GM21529 (cell line): ENCODE data around the gene ABHD17A.
A peak's percentile ranks its signal among the peaks of the same experiment; 100 is the strongest.

ENCODE experiments used
- ATAC-seq: cut with Tn5 transposase; IDR thresholded peaks from one replicate; pipeline ENCODE4 v1.9.1; 2021; ENCODE audit not compliant: unreplicated experiment

The ABHD17A gene

DNA sequence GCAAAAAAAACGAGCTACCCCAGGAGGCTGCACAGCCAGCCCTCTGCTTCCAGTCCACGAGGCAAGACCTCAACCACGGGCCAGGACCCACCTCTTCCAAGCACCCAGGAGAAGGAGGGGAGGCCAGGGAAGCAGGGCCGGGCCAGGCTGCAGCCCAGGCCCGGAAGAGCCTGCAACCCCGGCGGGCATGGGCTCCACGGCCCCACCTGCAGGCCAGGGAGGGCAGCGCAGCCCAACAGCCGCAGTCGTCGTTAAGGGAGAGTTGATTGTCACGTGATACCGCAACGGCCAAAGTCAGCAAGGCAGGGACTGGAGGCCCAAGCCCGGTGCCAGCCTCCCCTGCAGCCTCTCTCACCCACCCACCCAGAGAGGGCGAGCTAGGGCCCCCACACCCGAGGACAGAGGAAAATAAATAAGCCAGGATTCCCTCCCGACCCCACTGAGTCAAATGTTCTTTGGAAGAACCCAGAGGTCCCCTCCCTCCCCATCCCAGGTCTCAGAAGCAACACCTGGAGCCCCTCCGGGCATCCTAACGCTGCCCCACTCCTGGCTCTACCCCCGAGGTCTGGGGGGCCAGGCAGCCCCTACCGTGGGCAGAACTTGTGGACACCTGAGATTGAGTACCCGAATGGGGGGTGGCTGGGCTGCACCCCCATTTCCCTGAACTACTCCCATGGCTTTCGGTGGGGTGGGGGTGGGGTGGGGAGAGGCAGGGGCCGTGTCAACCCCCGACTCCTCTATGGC is 31.8 kb downstream of the ABHD17A start:
- ATAC-seq = no peak

DNA sequence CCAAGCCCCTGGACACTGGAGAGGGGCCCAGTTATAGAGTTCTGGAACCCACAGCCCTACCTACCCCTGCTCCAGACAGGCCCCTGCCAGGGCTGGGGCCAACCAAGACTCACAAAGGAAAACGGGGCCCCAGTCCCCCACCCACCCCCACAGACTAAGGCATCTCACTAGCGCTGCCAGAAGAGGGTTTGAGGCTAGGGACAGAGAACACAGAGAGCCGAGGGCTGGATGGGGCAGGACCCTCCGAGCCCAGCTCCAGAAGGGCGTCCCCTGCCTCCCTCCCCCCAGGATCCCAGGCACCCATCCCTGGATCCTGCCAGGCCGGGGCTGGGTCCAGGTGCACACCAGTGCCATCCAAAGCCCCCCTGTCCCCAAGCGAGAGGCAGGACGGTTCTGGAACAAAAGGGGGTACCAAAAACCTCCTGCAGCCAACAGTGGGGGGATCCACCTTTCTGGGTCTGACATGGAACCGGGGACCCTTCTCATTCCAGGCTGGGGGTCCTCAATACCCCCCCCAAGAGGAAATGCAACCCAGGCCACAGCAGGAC is 32.6 kb downstream of the ABHD17A start:
- ATAC-seq = no peak

- no peak for ATAC-seq
Measured at GRCh38 chr19:1851654-1852580, 33.4 kb downstream of the ABHD17A start.

DNA sequence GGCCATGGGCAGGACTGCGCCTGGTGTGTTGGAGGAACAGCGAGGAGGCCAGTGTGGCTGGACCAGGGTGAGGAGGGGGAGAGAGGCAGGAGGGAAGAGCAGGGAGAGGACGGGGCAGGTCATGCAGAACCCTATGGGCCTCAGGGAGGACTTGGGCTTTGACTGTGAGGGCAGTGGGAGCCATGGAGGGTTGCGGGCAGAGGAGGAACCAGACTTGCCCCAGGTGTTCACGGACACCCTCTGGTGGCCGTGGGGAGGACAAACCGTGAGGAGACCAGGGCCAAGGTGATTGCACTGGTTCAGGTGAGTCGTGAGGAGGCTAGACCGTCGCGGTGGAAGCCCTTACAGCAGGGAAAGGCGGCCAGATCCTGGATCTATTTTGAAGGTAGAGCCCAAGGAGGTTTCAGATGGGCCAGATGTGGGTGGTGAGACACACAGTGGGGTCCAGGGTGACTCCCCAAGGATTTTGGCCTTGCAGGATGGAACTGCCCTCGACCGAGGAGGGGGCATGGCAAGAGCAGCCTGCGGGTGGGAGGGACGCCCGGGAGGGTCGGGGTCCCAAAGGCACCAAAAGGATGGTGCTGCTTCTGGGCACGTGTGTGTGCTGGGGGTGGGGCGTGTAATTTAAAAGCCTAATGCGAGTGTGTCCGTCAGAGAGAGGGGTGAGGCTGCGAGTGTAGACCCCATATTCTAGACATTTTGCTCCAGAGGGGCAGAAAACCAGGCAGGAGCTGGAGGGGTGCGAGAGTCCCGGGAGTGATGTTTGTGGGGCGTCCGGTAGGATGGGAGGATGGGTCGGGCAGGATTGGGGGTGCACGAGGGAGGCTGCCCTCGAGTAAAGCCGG is 34.3 kb downstream of the ABHD17A start:
- ATAC-seq = no peak

- ATAC-seq = no peak
Measured at GRCh38 chr19:1849886-1850398, 35.4 kb downstream of the ABHD17A start.

GRCh38 chr19:1849132-1849474 is 36.2 kb downstream of the ABHD17A start:
- no peak for ATAC-seq

GRCh38 chr19:1848399-1849131 is 36.7 kb downstream of the ABHD17A start, which contains the start of gene REXO1:
REXO1 (minus strand) TSS chr19:1848483; CDS start chr19:1848358, 125 bp downstream.
- peak; percentile 56 for ATAC-seq

DNA sequence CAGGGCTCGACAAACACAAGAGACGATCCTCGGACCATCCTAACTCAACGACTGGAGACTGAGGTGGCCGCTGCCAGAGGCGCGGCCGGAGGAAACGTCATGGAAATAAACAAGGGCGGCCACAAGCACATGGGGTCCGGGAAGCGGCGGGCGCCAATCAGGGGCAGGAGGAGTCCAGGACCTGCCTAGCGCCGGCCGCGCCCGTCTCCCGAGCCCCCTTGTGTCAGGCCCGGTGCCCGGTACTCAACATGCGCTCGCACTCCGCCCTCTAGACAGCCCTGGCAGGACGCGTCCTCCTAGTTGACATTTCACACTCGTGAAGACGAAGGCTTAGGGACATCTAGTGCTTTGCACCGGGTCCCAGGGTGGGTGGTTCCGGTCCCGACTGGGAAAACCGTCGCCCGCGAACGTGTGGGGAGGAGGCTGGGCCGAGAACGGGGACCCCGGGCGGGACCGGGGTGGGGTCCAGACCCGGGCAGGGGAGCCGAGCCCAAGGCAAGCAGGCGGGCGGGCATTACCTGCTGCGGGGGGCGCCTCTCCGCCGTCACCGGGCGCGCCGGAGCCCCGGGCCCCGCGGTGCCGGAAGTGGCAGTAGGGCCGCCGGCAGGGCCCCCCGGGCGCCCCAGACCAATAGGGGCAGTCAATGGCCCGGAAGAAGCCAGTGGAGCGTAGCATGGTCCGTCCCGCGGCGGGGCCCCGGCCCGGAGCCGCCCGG is 37.5 kb downstream of the ABHD17A start:
- peak; percentile 16 for ATAC-seq

DNA sequence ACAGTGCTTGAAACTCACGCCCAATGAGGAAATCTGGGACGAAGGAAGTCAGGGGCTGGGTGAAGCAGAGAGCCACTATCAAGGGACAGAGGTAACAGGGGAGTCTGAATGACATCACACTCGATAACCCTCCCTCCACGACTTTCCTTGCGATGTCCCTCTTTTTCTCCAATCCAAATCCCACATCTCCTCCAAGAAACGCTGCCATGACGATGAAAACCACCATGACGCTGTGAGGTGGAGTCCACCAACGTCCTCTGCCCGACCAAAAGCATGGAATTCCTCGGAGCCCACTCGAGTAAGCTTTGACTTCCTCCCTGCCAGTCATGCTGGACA is 38.0 kb downstream of the ABHD17A start:
- ATAC-seq = no peak

- ATAC-seq = no peak
Measured at GRCh38 chr19:1846517-1847204, 38.6 kb downstream of the ABHD17A start.

DNA sequence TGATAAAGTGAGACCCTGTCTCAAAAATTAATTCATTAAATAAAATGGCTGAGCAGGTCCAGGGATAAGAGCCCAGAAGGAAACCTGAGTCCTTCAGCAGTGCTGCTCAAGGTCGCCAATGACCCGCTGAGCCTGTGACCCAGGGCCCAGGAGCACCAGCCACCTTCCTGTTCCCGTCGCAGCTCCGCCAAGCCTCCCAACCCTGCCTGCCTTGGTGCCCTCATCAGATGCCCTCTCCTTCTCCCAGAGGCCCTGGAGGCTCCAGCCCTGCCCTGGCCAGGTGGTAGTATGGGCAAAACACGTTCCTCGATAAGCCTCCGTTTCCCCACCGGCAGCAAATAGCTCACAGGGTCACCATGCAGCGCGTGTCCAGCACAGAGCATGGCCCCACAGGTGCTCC is 39.7 kb downstream of the ABHD17A start:
- no peak for ATAC-seq

DNA sequence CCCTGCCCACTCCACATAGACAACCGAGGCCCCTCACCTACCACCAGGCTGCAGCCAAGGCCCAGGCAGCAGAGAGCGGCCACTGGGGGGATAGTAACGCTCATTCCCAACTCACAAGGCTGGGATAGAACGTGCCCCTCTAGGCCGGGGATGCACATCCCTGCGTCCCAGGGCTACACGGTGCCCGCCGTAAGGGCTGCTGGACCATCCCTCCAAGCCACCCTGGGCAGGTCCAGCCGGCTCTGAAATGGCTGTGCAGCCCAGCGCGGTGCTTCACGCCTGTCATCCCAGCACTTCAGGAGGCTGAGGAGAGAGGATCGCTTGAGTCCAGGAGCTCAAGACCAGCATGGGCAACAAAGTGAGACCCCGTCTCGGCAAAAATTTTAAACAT is 40.2 kb downstream of the ABHD17A start:
- ATAC-seq = no peak

GRCh38 chr19:1844513-1845124 is 40.7 kb downstream of the ABHD17A start:
- no peak for ATAC-seq

DNA sequence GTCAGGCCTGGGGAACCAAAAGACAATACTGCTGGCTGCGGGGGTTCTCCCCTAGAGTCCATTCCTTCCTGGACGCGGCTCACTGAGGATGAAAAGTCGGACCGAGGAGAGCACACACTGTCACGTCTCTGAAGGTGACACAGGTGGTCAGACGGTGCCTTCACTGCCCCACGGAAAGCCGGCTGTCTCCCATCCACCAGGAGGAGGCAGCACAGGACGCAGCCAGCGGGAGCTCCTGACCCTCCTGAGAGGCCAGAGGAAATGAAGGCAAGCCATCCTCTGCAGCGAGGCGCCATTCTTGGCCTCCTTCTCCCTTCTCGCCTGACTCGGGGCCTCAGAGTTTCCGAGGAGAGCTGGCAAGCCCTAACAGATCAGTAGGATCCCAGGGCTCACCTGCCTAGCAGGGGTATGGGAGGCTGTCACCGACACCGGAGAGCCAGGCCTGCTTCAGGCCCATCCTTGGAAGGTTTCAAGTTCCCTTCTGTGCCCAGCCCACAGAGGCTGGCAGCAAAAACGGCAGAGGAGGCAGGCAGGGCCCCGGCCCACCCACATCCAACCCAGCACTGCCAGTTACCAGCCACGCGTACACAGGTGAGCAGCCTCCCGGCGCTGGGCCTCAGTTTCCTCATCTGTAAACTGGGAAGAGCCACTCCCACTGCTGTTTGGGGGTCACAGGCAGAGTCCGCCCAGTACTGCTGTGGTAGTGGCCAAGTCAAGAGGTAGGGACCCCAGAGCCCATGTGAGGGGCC is 41.5 kb downstream of the ABHD17A start:
- ATAC-seq = no peak

DNA sequence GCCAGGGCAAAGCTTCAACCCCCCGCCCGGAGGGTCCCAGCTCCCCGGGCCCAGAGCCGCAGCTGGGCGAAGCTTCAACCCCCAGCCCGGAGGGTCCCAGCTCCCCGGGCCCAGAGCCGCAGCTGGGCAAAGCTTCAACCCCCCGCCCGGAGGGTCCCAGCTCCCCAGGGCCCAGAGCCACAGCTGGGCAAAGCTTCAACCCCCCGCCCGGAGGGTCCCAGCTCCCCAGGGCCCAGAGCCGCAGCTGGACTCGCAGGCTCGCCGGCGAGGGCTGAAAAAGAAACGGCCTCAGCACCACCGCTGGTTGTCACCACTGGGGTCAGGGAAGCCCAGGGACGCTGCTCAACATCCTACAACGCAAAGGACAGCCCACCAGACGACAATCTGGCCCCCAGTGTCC is 42.2 kb downstream of the ABHD17A start:
- no peak for ATAC-seq

DNA sequence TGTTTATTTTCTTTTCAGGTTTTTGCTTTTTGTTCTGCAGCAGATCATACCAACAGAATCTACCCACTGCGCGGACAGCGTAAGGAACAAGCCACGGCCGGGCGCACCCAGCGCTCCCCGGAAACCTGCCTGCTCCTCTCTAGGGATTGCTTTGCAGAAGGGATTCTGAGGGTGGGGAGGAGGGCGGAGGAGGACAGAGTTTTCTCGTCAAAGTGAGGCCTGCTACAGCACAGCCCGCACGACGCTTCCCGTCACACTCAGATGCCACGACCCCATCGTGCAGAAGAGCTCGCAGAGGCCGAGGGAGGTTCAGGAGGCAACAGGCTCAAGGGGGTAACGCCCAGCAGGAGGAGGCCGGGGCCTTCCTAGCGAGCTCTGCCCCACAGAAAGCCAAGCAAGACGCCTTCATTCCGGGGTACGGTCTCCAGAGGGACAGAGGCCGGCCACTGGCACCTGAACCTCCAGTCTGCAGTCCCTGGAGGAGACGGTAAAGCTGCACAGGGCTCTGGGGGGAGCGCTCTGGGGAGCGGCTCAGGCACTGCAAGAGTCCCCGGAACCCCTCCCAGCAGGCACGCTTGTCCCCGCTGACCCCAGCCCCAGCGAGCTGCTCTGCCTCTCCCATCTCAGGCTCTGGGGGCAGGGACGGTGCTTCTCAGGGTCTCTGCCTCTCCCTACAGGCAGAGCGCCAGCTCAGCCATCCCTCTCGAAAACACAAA is 43.9 kb downstream of the ABHD17A start:
- no peak for ATAC-seq

GRCh38 chr19:1840541-1841115 is 44.7 kb downstream of the ABHD17A start:
- no peak for ATAC-seq
